ENCODE results near the gene MANBA. TPM values are rescaled to one million over a fixed set of nuclear protein-coding genes. Genes with fewer than 3 reads are reported as not detected.
"Not testable (repeated sequence)": the region's sequence is repeated elsewhere in the genome, so short reads cannot be mapped to it uniquely, and the experiment has no call there.

The MANBA gene
- total and polyA plus RNA-seq, 12 donors = 8.9 to 47.7 (median 27.7) TPM

DNA sequence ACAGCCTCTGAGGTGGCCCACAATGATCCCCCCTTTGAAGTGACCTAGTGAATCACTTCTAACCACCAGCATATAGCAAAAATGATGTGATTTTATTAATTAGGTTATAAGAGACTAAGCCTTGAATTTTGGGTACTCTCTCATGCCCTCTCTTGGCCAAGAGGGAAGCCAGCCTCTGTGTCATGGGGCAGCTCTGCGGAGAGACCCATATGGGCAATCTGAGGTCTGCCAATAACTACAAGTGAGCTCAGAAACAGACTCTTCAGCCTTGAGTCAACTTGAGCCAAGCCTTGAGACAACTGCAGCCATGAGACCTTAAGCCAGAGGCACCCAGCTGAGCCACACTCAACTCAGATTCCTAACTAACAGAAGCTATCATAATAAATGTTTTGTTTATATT, 45.7 kb downstream of the MANBA start:
- intact Hi-C loops (cut with DNase I) = no loop called here
- Histone ChIP-seq H3K4me3 (no peak overlapping the region), H3K27ac (no peak overlapping the region), H3K36me3 (peaks cover 0 to 45% (median 4%) of the 10 kb centered on the region in 9 donors), H3K27me3 (no peaks in the 10 kb centered on the region), H3K4me1 (peaks cover 0 to 7% (median 0%) of the 10 kb centered on the region in 9 donors), H3K9me3 (no peaks in the 10 kb centered on the region)
- DNase-seq (no peak), ATAC-seq (peak in 2 of 8 donors; percentile 20 to 42)
- TF ChIP-seq, protein P1, sequence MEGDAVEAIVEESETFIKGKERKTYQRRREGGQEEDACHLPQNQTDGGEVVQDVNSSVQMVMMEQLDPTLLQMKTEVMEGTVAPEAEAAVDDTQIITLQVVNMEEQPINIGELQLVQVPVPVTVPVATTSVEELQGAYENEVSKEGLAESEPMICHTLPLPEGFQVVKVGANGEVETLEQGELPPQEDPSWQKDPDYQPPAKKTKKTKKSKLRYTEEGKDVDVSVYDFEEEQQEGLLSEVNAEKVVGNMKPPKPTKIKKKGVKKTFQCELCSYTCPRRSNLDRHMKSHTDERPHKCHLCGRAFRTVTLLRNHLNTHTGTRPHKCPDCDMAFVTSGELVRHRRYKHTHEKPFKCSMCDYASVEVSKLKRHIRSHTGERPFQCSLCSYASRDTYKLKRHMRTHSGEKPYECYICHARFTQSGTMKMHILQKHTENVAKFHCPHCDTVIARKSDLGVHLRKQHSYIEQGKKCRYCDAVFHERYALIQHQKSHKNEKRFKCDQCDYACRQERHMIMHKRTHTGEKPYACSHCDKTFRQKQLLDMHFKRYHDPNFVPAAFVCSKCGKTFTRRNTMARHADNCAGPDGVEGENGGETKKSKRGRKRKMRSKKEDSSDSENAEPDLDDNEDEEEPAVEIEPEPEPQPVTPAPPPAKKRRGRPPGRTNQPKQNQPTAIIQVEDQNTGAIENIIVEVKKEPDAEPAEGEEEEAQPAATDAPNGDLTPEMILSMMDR (IDR thresholded peaks at IDR 0.05) = peak in 5 of 9 donors; percentile 9 to 24 (median 11)
- 79 to 82% methylated on average over 1 of the region's 1 CpG for WGBS, 2 donors

DNA sequence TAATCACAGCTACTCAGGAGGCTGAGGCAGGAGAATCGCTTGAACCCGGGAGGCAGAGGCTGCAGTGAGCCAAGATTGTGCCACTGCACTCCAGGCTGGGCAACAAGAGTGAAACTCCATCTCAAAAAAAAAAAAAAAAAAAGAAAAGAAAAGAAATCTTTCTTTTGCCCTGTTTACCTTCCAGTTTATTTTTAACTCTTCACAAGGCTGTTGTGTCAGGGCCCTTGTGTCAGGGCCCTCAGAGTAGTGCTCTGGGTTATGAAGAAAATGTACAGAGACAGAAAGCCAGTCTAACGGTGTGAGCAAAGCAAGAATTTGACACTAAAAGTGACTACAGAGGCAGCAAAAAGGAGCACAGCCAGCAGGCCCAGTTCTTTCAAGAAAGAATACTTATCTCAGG, 47.0 kb downstream of the MANBA start:
- peaks cover 0 to 32% (median 3%) of the 10 kb centered on the region in 9 donors for H3K36me3 ChIP-seq
- H3K27me3 ChIP-seq; H3K27ac ChIP-seq; intact Hi-C loops (cut with DNase I); DNase-seq; ATAC-seq; H3K9me3 ChIP-seq; H3K4me1 ChIP-seq; H3K4me3 ChIP-seq: not testable (repeated sequence)
- 90 to 94% methylated on average over 3 of the region's 3 CpGs for WGBS, 2 donors

DNA sequence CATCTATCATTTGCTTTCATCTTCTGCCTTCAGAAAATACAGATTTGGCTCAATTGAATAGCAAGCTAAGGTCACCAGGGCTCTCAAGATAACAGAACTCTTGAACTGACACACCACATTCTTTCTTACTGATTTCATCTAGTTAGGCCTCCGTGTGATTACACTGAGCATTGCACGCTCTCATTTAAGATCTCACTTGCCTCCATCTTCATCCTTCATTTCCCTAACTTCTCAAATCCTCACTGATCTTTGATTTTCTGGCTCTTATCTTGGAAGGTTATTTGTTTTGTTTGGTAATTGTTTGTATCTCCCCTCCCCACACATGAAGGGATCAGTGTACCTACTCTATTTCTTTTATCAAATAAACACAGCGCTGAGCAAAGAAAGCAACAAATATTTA, 47.7 kb downstream of the MANBA start:
- 38 to 52% methylated on average over 3 of the region's 3 CpGs for WGBS, 2 donors
- TF ChIP-seq, protein P1 (IDR thresholded peaks at IDR 0.05) = no peak
- no peaks in the 10 kb centered on the region for H3K9me3 ChIP-seq
- ATAC-seq (peak in 1 of 8 donors; percentile 44), DNase-seq (no peak)
- intact Hi-C loops (cut with DNase I) = no loop called here
- H3K4me1 ChIP-seq = peaks cover 0 to 7% (median 0%) of the 10 kb centered on the region in 9 donors
- no peak overlapping the region for H3K27ac ChIP-seq
- H3K36me3 ChIP-seq = peaks cover 0 to 27% (median 3%) of the 10 kb centered on the region in 9 donors
- no peak overlapping the region for H3K4me3 ChIP-seq
- H3K27me3 ChIP-seq = no peaks in the 10 kb centered on the region

DNA sequence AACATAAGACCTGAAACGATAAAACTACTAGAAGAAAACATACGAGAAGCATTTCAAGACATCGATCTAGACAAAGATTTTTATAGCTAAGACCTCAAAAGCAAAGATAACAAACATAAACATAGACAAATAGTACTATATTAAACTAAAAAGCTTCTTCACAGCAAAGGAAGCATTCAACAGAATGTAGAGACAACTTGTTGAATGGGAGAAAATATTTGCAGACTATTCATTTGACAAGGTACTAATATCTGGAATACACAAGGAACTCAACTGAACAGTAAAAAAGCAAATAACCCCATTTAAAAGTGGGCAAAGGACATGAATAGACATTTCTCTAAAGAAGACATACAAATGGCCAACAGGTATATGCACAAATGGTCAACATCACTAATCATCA, 49.8 kb downstream of the MANBA start:
- intact Hi-C loops (cut with DNase I) = no loop called here
- H3K36me3 ChIP-seq = peaks cover 0 to 22% (median 3%) of the 10 kb centered on the region in 9 donors
- 93 to 94% methylated on average over 3 of the region's 3 CpGs for WGBS, 2 donors

DNA sequence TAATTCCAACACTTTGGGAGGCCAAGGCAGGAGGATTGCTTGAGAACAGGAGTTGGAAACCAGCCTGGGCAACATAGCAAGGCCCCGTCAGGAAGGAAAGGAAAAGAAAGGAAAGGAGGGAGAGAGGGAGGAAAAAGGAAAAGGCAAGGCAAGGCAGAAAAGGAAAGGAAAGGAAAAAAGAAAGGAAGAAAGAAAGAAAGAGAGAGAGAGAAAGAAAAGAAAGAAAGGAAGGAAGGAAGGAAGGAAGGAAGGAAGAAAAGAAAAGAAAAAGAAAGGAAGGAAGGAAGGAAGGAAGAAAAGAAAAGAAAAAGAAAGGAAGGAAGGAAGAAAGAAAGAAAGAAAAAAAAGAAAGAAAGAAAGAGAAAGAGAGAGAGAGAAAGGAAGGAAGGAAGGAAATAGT, 51.7 kb downstream of the MANBA start:
- H3K4me1 ChIP-seq; H3K27ac ChIP-seq; DNase-seq; H3K27me3 ChIP-seq; ATAC-seq; H3K4me3 ChIP-seq; intact Hi-C loops (cut with DNase I): not testable (repeated sequence)
- Histone ChIP-seq H3K36me3 (peaks cover 0 to 15% (median 3%) of the 10 kb centered on the region in 9 donors), H3K9me3 (peaks cover 0 to 14% (median 0%) of the 10 kb centered on the region in 11 donors)
- WGBS, 2 donors = 93 to 96% methylated on average over 1 of the region's 1 CpG

More for the DNA sequence above, 49.8 kb downstream of the MANBA start:
- H3K4me3 ChIP-seq = no peak overlapping the region
- DNase-seq = no peak
- peaks cover 0 to 7% (median 0%) of the 10 kb centered on the region in 9 donors for H3K4me1 ChIP-seq
- no peaks in the 10 kb centered on the region for H3K27me3 ChIP-seq
- no peak for ATAC-seq
- TF ChIP-seq, protein P1 (IDR thresholded peaks at IDR 0.05) = no peak
- peaks cover 0 to 14% (median 0%) of the 10 kb centered on the region in 11 donors for H3K9me3 ChIP-seq
- H3K27ac ChIP-seq = no peak overlapping the region

Data from heart right ventricle (tissue), 16 donors.